ENCODE data around the gene RBP4.

The RBP4 gene

GRCh38 chr10:93560541-93560940 lies 40.5 kb downstream of the RBP4 start:
- H3K4me1 ChIP-seq (ENCODE audit: insufficient read depth, poor library complexity, severe bottlenecking), result no peaks in the 10 kb centered on the region
- DNase-seq (ENCODE audit: low spot score), result no peak
- no peak for ATAC-seq (ENCODE audit: low read depth)
- no peak for TF ChIP-seq CTCF (IDR thresholded peaks at IDR 0.05; ENCODE audit: poor library complexity, severe bottlenecking)
- H3K27ac ChIP-seq (ENCODE audit: poor library complexity, severe bottlenecking), result no peak overlapping the region
- H3K36me3 ChIP-seq (ENCODE audit: low read depth), result no peaks in the 10 kb centered on the region
- H3K27me3 ChIP-seq (ENCODE audit: insufficient read depth, poor library complexity, severe bottlenecking), result peaks cover 9% of the 10 kb centered on the region
- H3K4me3 ChIP-seq (ENCODE audit: severe bottlenecking), result no peak overlapping the region
- H3K9me3 ChIP-seq (ENCODE audit: severe bottlenecking), result no peaks in the 10 kb centered on the region

- Histone ChIP-seq H3K27me3 (ENCODE audit: insufficient read depth, poor library complexity, severe bottlenecking) (no peaks in the 10 kb centered on the region), H3K36me3 (ENCODE audit: low read depth) (no peaks in the 10 kb centered on the region), H3K4me3 (ENCODE audit: severe bottlenecking) (no peak overlapping the region), H3K27ac (ENCODE audit: poor library complexity, severe bottlenecking) (no peak overlapping the region), H3K4me1 (ENCODE audit: insufficient read depth, poor library complexity, severe bottlenecking) (no peaks in the 10 kb centered on the region), H3K9me3 (ENCODE audit: severe bottlenecking) (no peaks in the 10 kb centered on the region)
- TF ChIP-seq CTCF (IDR thresholded peaks at IDR 0.05; ENCODE audit: poor library complexity, severe bottlenecking), result no peak
- no peak for ATAC-seq (ENCODE audit: low read depth)
- DNase-seq (ENCODE audit: low spot score), result no peak
These were observed 41.5 kb downstream of the RBP4 start for GRCh38 chr10:93559490-93559889.

- H3K4me1 ChIP-seq (ENCODE audit: insufficient read depth, poor library complexity, severe bottlenecking), result no peaks in the 10 kb centered on the region
- DNase-seq (ENCODE audit: low spot score), result no peak
- no peak overlapping the region for H3K4me3 ChIP-seq (ENCODE audit: severe bottlenecking)
- TF ChIP-seq CTCF (IDR thresholded peaks at IDR 0.05; ENCODE audit: poor library complexity, severe bottlenecking), result peak; percentile 67
- no peak overlapping the region for H3K27ac ChIP-seq (ENCODE audit: poor library complexity, severe bottlenecking)
- no peaks in the 10 kb centered on the region for H3K27me3 ChIP-seq (ENCODE audit: insufficient read depth, poor library complexity, severe bottlenecking)
- no peaks in the 10 kb centered on the region for H3K9me3 ChIP-seq (ENCODE audit: severe bottlenecking)
- no peaks in the 10 kb centered on the region for H3K36me3 ChIP-seq (ENCODE audit: low read depth)
- peak; percentile 75; the same call in 2 of the 3 replicates for ATAC-seq (ENCODE audit: low read depth)
These were observed 46.1 kb downstream of the RBP4 start for GRCh38 chr10:93554760-93555432.

GRCh38 chr10:93554316-93554663 lies 46.7 kb downstream of the RBP4 start:
- Histone ChIP-seq H3K27ac (ENCODE audit: poor library complexity, severe bottlenecking) (no peak overlapping the region), H3K27me3 (ENCODE audit: insufficient read depth, poor library complexity, severe bottlenecking) (no peaks in the 10 kb centered on the region), H3K4me1 (ENCODE audit: insufficient read depth, poor library complexity, severe bottlenecking) (no peaks in the 10 kb centered on the region), H3K4me3 (ENCODE audit: severe bottlenecking) (no peak overlapping the region), H3K36me3 (ENCODE audit: low read depth) (no peaks in the 10 kb centered on the region), H3K9me3 (ENCODE audit: severe bottlenecking) (no peaks in the 10 kb centered on the region)
- DNase-seq (ENCODE audit: low spot score) (no peak), ATAC-seq (ENCODE audit: low read depth) (no peak)
- TF ChIP-seq CTCF (IDR thresholded peaks at IDR 0.05; ENCODE audit: poor library complexity, severe bottlenecking), result no peak

GRCh38 chr10:93553482-93554315 lies 47.3 kb downstream of the RBP4 start:
- DNase-seq (ENCODE audit: low spot score), result no peak
- H3K4me1 ChIP-seq (ENCODE audit: insufficient read depth, poor library complexity, severe bottlenecking), result peaks cover 5% of the 10 kb centered on the region
- no peaks in the 10 kb centered on the region for H3K9me3 ChIP-seq (ENCODE audit: severe bottlenecking)
- no peak for TF ChIP-seq CTCF (IDR thresholded peaks at IDR 0.05; ENCODE audit: poor library complexity, severe bottlenecking)
- H3K4me3 ChIP-seq (ENCODE audit: severe bottlenecking), result no peak overlapping the region
- no peak for ATAC-seq (ENCODE audit: low read depth)
- no peak overlapping the region for H3K27ac ChIP-seq (ENCODE audit: poor library complexity, severe bottlenecking)
- no peaks in the 10 kb centered on the region for H3K36me3 ChIP-seq (ENCODE audit: low read depth)
- H3K27me3 ChIP-seq (ENCODE audit: insufficient read depth, poor library complexity, severe bottlenecking), result no peaks in the 10 kb centered on the region

All from RWPE2 (cell line).